Smooth muscle cell (in vitro differentiated cells): ENCODE data around the gene TCF7L1. TPM values are rescaled to one million over a fixed set of nuclear protein-coding genes. Genes with fewer than 3 reads are reported as not detected.

ENCODE experiments used
- DNase-seq: peaks from one replicate; lab custom pipeline; 2025; ENCODE audit not compliant: unreplicated experiment; lab: John Stamatoyannopoulos, UW
- H2AFZ ChIP-seq: fragments of 200-600 bp; sonication (generic); 2 replicates; pipeline ENCODE4 v1.6.0; 2016; ENCODE audit warnings: antibody characterized with exemption, low read depth, mild to moderate bottlenecking
- H3F3A ChIP-seq: fragments of 200-600 bp; sonication (generic); 2 replicates; pipeline ENCODE4 v1.6.0; 2017; ENCODE audit warnings: antibody characterized with exemption, low read depth
- H3K27ac ChIP-seq: fragments of 200-600 bp; sonication (generic); 2 replicates; pipeline ENCODE4 v1.5.1; 2016; ENCODE audit warnings: low read depth, mild to moderate bottlenecking
- H3K27me3 ChIP-seq: fragments of 200-600 bp; sonication (generic); 2 replicates; pipeline ENCODE4 v1.6.1; 2016; ENCODE audit warnings: low read depth, mild to moderate bottlenecking
- H3K36me3 ChIP-seq: fragments of 200-600 bp; sonication (generic); 2 replicates; pipeline ENCODE4 v1.5.1; 2016; ENCODE audit warnings: low read depth
- H3K4me1 ChIP-seq: fragments of 200-600 bp; sonication (generic); 2 replicates; pipeline ENCODE4 v1.5.1; 2016; ENCODE audit warnings: low read depth
- H3K4me2 ChIP-seq: fragments of 200-600 bp; sonication (generic); 2 replicates; pipeline ENCODE4 v1.6.0; 2016; ENCODE audit warnings: mild to moderate bottlenecking
- H3K4me3 ChIP-seq: fragments of 200-600 bp; sonication (generic); 2 replicates; pipeline ENCODE4 v1.5.1; 2016; ENCODE audit warnings: mild to moderate bottlenecking
- H3K79me2 ChIP-seq: fragments of 200-600 bp; sonication (generic); 2 replicates; pipeline ENCODE4 v1.6.0; 2016; ENCODE audit warnings: low read depth, mild to moderate bottlenecking
- H3K9ac ChIP-seq: fragments of 200-600 bp; sonication (generic); 2 replicates; pipeline ENCODE4 v1.6.0; 2016; ENCODE audit warnings: low read depth
- H3K9me3 ChIP-seq: fragments of 200-600 bp; sonication (generic); replicated peaks from 2 replicates; pipeline ENCODE4 v1.5.1; 2016; ENCODE audit warnings: low read depth
- H4K20me1 ChIP-seq: fragments of 200-600 bp; sonication (generic); 2 replicates; pipeline ENCODE4 v1.6.0; 2016; ENCODE audit warnings: low read depth
- WGBS: methylation state at CpG from one replicate; pipeline ENCODE4 v1.1.7; 2016; ENCODE audit warnings: low lambda C conversion rate; 5-methylcytosine and 5-hydroxymethylcytosine counted together
- polyA plus RNA-seq: library from polyadenylated mRNA; unstranded; fragments of >200 nt; fragmentation: Nextera tagmentation; extraction: Ambion mirVana; gene quantifications from 2 replicates; pipeline ENCODE4 v1.2.1, GENCODE V29; 2016
- total RNA-seq: library from RNA; depleted of rRNA; stranded (reverse); fragments of >200 nt; gene quantifications from 2 replicates; pipeline ENCODE4 v1.2.3, GENCODE V29; 2014
- TF ChIP-seq, protein P1 (sequence below): fragments of 200-600 bp; sonication (generic); IDR thresholded peaks from 2 replicates; pipeline ENCODE4 v1.5.1; 2017; ENCODE audit warnings: borderline replicate concordance, mild to moderate bottlenecking, antibody characterized with exemption; ENCODE audit not compliant: insufficient read depth, poor library complexity, severe bottlenecking

The TCF7L1 gene
- total and polyA plus RNA-seq, 2 experiments from 2014 or later, result 4.5 to 15.2 TPM

DNA sequence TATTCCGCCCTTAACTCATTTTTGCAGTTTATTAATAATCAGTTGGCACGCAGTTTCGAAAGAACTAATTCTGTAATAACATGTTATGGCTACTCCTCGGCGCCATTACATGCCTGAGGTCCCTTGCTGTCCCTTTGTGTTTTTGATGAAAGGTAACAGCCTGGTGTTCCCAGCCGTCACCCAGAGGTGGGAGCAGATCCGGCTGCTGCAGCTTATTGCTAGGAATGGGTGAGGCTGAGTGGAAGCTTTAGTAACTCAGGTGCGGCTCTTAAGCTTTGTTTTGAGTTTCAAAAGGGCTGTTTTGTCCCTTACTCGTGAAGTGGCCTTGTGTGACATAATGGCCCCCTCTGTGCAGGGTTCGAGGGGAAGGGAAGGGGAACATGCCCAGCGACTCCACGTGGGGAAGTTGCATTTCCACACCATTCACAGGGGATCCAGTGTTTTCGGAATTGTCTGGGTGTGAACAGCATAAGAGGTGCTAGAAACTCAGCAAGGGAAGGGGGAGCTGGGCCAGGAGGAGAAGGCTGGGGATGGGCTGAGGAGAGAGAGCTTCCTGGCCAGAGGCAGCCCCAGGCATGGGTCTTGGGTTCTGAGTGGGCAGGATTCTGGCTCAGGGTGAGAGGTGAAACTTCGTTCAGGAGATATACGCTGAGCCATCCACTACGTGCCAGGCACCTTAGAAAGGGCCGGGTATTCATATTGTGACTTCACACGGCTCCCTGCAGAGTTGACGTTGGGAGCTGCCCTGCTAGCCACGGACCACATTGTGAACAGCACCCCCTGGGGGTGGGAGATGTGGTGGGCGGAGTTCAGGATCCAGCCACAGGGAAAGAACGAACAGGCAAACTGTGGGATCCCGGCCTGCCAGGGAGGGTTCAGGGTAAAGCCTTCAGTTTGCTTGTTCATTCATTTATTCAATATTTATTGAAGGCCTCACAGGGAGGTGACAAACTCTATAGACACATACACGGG, 110.2 kb downstream of the TCF7L1 start:
- no peak overlapping the region for H3K4me3 ChIP-seq
- DNase-seq, result no peak
- peaks cover 5% of the 10 kb centered on the region for H3F3A ChIP-seq
- WGBS, result 78% methylated on average over 24 of the region's 24 CpGs
- no peak overlapping the region for H2AFZ ChIP-seq
- H4K20me1 ChIP-seq, result peaks cover 90% of the 10 kb centered on the region
- peaks cover 18% of the 10 kb centered on the region for H3K4me1 ChIP-seq
- H3K36me3 ChIP-seq, result no peaks in the 10 kb centered on the region
- no peaks in the 10 kb centered on the region for H3K9me3 ChIP-seq
- no peak overlapping the region for H3K27ac ChIP-seq
- H3K79me2 ChIP-seq, result peaks cover 5% of the 10 kb centered on the region
- TF ChIP-seq, protein P1, sequence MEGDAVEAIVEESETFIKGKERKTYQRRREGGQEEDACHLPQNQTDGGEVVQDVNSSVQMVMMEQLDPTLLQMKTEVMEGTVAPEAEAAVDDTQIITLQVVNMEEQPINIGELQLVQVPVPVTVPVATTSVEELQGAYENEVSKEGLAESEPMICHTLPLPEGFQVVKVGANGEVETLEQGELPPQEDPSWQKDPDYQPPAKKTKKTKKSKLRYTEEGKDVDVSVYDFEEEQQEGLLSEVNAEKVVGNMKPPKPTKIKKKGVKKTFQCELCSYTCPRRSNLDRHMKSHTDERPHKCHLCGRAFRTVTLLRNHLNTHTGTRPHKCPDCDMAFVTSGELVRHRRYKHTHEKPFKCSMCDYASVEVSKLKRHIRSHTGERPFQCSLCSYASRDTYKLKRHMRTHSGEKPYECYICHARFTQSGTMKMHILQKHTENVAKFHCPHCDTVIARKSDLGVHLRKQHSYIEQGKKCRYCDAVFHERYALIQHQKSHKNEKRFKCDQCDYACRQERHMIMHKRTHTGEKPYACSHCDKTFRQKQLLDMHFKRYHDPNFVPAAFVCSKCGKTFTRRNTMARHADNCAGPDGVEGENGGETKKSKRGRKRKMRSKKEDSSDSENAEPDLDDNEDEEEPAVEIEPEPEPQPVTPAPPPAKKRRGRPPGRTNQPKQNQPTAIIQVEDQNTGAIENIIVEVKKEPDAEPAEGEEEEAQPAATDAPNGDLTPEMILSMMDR, result peak; percentile 36
- H3K9ac ChIP-seq, result no peak overlapping the region
- H3K4me2 ChIP-seq, result no peak overlapping the region
- no peaks in the 10 kb centered on the region for H3K27me3 ChIP-seq

DNA sequence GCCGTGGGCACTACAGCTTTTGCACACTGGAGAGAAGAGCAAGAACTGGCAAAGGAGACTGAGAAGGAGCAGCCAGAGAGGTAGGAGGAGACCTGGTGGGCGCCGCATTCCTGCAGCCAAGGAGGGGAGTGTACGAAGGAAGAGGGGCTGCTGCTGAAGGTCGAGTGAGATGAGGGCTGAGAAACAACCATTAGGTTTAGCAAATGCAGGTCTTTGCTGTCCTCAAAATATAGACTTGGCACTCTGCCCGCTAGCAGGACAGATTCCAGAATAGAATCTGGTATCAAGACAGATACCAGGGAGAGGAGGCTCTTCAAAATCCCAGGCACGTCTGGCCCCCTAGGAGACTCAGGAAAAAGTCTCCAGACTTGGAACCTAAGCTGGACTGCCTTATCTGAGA, 111.6 kb downstream of the TCF7L1 start:
- DNase-seq, result no peak
- no peak overlapping the region for H3K4me2 ChIP-seq
- H3K4me3 ChIP-seq, result no peak overlapping the region
- peaks cover 31% of the 10 kb centered on the region for H3K4me1 ChIP-seq
- H3K36me3 ChIP-seq, result no peaks in the 10 kb centered on the region
- H3K27me3 ChIP-seq, result no peaks in the 10 kb centered on the region
- TF ChIP-seq, protein P1, result no peak
- WGBS, result 82% methylated on average over 7 of the region's 7 CpGs
- peaks cover 6% of the 10 kb centered on the region for H3K79me2 ChIP-seq
- H4K20me1 ChIP-seq, result peaks cover 91% of the 10 kb centered on the region
- no peak overlapping the region for H3K9ac ChIP-seq
- H3F3A ChIP-seq, result peaks cover 14% of the 10 kb centered on the region
- no peak overlapping the region for H2AFZ ChIP-seq
- H3K27ac ChIP-seq, result no peak overlapping the region
- H3K9me3 ChIP-seq, result no peaks in the 10 kb centered on the region

DNA sequence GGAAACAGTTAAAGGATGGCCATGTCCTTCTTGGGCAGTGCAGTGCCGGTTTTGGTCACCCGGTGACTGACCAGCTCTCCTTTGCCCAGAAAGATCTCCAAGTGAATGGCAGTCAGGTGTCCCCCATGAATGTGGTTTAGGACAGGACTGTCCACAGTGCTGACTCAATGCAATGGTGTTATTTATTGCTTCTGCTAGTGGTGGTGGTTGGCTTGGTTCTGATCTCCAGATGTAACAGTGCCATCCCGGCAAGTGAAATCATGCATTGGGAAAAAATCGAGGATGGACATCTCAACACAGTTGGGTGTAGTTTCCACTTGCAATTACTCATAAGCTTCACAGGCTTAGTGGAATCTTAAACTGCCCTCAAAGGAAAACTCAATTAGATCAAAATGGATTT, 112.7 kb downstream of the TCF7L1 start:
- TF ChIP-seq, protein P1, result no peak
- peak overlapping the region; percentile 23 for H3K4me2 ChIP-seq
- H3K4me1 ChIP-seq, result peaks cover 32% of the 10 kb centered on the region
- no peak overlapping the region for H3K4me3 ChIP-seq
- H3K27ac ChIP-seq, result no peak overlapping the region
- DNase-seq, result no peak
- no peaks in the 10 kb centered on the region for H3K27me3 ChIP-seq
- 76% methylated on average over 4 of the region's 4 CpGs for WGBS
- no peak overlapping the region for H2AFZ ChIP-seq
- no peaks in the 10 kb centered on the region for H3K36me3 ChIP-seq
- H3F3A ChIP-seq, result peaks cover 18% of the 10 kb centered on the region
- peaks cover 85% of the 10 kb centered on the region for H4K20me1 ChIP-seq
- H3K9ac ChIP-seq, result no peak overlapping the region
- H3K79me2 ChIP-seq, result peaks cover 16% of the 10 kb centered on the region
- H3K9me3 ChIP-seq, result no peaks in the 10 kb centered on the region
